Inferior parietal cortex (tissue), 1 donor: Measurements from ENCODE around the gene PEPD.

Source experiments
- DNase-seq: peaks from one replicate; pipeline ENCODE4 v3.0.0-alpha.2; 2016; ENCODE audit errors: extremely low spot score

PEPD gene

GRCh38 chr19:33358408-33358807, 163.2 kb downstream of the PEPD start:
- no peak for DNase-seq

GRCh38 chr19:33357556-33357955, 164.0 kb downstream of the PEPD start:
- DNase-seq, result no peak

GRCh38 chr19:33355535-33355934, 166.1 kb downstream of the PEPD start:
- no peak for DNase-seq

GRCh38 chr19:33350538-33351309, 170.9 kb downstream of the PEPD start:
- DNase-seq, result peak; percentile 17

GRCh38 chr19:33349319-33350289, 172.0 kb downstream of the PEPD start:
- no peak for DNase-seq

- no peak for DNase-seq
Observed at GRCh38 chr19:33348301-33349010, 173.1 kb downstream of the PEPD start.

- no peak for DNase-seq
Observed at GRCh38 chr19:33347300-33347699, 174.3 kb downstream of the PEPD start.

GRCh38 chr19:33346665-33347064, 174.9 kb downstream of the PEPD start:
- DNase-seq, result no peak

GRCh38 chr19:33345163-33345562, 176.4 kb downstream of the PEPD start:
- DNase-seq, result no peak

- no peak for DNase-seq
Observed at GRCh38 chr19:33344573-33344925, 177.0 kb downstream of the PEPD start.

- DNase-seq, result peak; percentile 32
Observed at GRCh38 chr19:33343859-33344572, 177.6 kb downstream of the PEPD start.

- no peak for DNase-seq
Observed at GRCh38 chr19:33343301-33343700, 178.3 kb downstream of the PEPD start.

GRCh38 chr19:33340991-33341390, 180.6 kb downstream of the PEPD start:
- DNase-seq, result no peak

GRCh38 chr19:33339016-33339984, 182.3 kb downstream of the PEPD start:
- DNase-seq, result no peak
